ENCODE measurements around the gene MRC1. TPM values are rescaled to one million over a fixed set of nuclear protein-coding genes. Genes with fewer than 3 reads are reported as not detected.
"Not testable (repeated sequence)": the region's sequence is repeated elsewhere in the genome, so short reads cannot be mapped to it uniquely, and the experiment has no call there.

Gene MRC1
- total RNA-seq, 1 donor from 2014 or later = 0.07 TPM

DNA sequence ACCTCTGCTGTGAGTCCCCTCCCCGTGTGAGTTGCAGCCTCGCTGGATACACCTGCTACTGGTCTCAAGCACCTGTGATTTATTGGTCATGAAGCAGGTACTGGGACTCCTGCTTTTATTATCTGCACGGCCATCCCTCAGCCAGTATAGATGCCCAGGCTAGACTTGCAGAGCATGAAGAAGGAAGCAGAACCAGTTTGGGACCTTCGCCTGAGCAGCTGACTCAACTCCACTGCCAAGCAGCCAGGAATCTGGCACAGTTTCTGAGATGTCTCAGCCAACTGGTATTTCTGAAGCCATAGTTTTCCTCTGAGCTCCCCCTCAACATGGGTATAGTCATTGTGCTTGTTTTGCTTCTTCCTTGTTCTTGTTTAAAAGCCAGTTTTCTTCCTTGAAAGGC is 114.6 kb downstream of the MRC1 start:
- Mint-ChIP-seq H3K4me1 (ENCODE audit: low read depth, unreplicated experiment) (peaks cover 4% of the 10 kb centered on the region), H3K36me3 (ENCODE audit: low read depth, unreplicated experiment) (no peaks in the 10 kb centered on the region), H3K4me3 (ENCODE audit: unreplicated experiment) (no peak overlapping the region), H3K9me3 (ENCODE audit: unreplicated experiment) (peaks cover 10% of the 10 kb centered on the region), H3K27ac (ENCODE audit: unreplicated experiment) (peak overlapping the region; percentile 89), H3K27me3 (ENCODE audit: low read depth, unreplicated experiment) (no peaks in the 10 kb centered on the region)
- Histone ChIP-seq H2AFZ (ENCODE audit: low read depth, low read length) (peak overlapping the region; percentile 76), H3K36me3 (ENCODE audit: insufficient read depth, low read length) (no peaks in the 10 kb centered on the region), H3K27ac (ENCODE audit: low read depth, low read length) (peak overlapping the region; percentile 84), H3K27me3 (ENCODE audit: insufficient read depth, low read length) (no peaks in the 10 kb centered on the region), H3K4me1 (ENCODE audit: insufficient read depth, low read length) (peaks cover 13% of the 10 kb centered on the region), H3K4me2 (ENCODE audit: low read length) (peak overlapping the region; percentile 67), H3K4me3 (ENCODE audit: insufficient read depth, low read depth, low read length) (no peak overlapping the region), H3K9me3 (ENCODE audit: insufficient read depth, low read depth, low read length) (no peaks in the 10 kb centered on the region), H3K79me2 (ENCODE audit: insufficient read depth, low read length) (no peaks in the 10 kb centered on the region), H3K9ac (ENCODE audit: low read length) (peak overlapping the region; percentile 53), H4K20me1 (ENCODE audit: insufficient read depth, low read length) (no peaks in the 10 kb centered on the region)
- DNase-seq (ENCODE audit: low read depth) (peak; percentile 94), FAIRE-seq (peak; percentile 84)
- TF ChIP-seq, protein P1, sequence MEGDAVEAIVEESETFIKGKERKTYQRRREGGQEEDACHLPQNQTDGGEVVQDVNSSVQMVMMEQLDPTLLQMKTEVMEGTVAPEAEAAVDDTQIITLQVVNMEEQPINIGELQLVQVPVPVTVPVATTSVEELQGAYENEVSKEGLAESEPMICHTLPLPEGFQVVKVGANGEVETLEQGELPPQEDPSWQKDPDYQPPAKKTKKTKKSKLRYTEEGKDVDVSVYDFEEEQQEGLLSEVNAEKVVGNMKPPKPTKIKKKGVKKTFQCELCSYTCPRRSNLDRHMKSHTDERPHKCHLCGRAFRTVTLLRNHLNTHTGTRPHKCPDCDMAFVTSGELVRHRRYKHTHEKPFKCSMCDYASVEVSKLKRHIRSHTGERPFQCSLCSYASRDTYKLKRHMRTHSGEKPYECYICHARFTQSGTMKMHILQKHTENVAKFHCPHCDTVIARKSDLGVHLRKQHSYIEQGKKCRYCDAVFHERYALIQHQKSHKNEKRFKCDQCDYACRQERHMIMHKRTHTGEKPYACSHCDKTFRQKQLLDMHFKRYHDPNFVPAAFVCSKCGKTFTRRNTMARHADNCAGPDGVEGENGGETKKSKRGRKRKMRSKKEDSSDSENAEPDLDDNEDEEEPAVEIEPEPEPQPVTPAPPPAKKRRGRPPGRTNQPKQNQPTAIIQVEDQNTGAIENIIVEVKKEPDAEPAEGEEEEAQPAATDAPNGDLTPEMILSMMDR (IDR thresholded peaks at IDR 0.05; ENCODE audit: insufficient read depth, low read depth, low read length) = no peak
- no peak for TF ChIP-seq EZH2 (IDR thresholded peaks at IDR 0.05; ENCODE audit: insufficient read depth, low read length)

DNA sequence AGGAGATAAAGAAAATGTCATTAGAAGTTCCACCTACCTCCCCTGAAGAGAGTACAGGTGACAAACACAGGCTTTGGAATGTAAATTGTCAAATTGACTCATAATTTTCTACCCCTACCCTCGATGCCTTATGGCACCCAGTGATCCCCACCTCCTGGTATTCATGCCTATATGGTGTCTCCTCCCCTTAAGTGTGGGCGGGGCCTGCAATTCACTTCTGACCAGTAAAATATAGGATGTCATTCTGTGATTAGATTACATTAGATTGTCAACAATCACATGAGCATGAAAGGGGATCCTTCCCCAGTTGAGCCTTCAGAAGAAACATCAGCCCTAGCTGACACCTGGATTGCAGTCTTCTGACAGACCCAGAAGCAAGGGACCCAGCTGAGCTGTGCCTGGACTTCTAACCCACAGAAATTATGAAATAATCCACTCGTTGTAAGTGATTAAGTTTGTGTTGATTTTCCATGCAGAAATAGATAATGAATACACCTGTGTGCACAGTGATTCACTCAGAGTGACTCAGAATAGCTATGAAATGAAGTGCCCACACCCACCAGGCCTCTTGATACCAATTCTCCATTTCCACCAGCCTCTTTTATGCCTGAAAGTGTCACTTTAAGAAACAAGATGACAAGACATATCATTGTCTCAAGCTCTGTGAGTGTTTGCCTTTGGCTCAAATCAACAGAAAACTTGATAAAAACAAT is 134.0 kb downstream of the MRC1 start:
- H3K79me2 ChIP-seq (ENCODE audit: insufficient read depth, low read length) = no peaks in the 10 kb centered on the region
- no peaks in the 10 kb centered on the region for H3K27me3 Mint-ChIP-seq (ENCODE audit: low read depth, unreplicated experiment)
- H3K27ac ChIP-seq (ENCODE audit: low read depth, low read length) = no peak overlapping the region
- peaks cover 5% of the 10 kb centered on the region for H3K4me1 Mint-ChIP-seq (ENCODE audit: low read depth, unreplicated experiment)
- H3K36me3 Mint-ChIP-seq (ENCODE audit: low read depth, unreplicated experiment) = no peaks in the 10 kb centered on the region
- H3K9me3 ChIP-seq (ENCODE audit: insufficient read depth, low read depth, low read length) = no peaks in the 10 kb centered on the region
- no peaks in the 10 kb centered on the region for H3K27me3 ChIP-seq (ENCODE audit: insufficient read depth, low read length)
- H3K27ac Mint-ChIP-seq (ENCODE audit: unreplicated experiment) = no peak overlapping the region
- no peak overlapping the region for H3K4me2 ChIP-seq (ENCODE audit: low read length)
- H3K36me3 ChIP-seq (ENCODE audit: insufficient read depth, low read length) = no peaks in the 10 kb centered on the region
- TF ChIP-seq, protein P1 (IDR thresholded peaks at IDR 0.05; ENCODE audit: insufficient read depth, low read depth, low read length) = no peak
- TF ChIP-seq EZH2 (IDR thresholded peaks at IDR 0.05; ENCODE audit: insufficient read depth, low read length) = no peak
- no peak overlapping the region for H3K4me3 ChIP-seq (ENCODE audit: insufficient read depth, low read depth, low read length)
- H3K4me3 Mint-ChIP-seq (ENCODE audit: unreplicated experiment) = no peak overlapping the region
- H3K9ac ChIP-seq (ENCODE audit: low read length) = no peak overlapping the region
- H3K4me1 ChIP-seq (ENCODE audit: insufficient read depth, low read length) = no peaks in the 10 kb centered on the region
- no peak for DNase-seq (ENCODE audit: low read depth)
- H3K9me3 Mint-ChIP-seq (ENCODE audit: unreplicated experiment) = peaks cover 3% of the 10 kb centered on the region
- no peaks in the 10 kb centered on the region for H4K20me1 ChIP-seq (ENCODE audit: insufficient read depth, low read length)
- H2AFZ ChIP-seq (ENCODE audit: low read depth, low read length) = no peak overlapping the region
- FAIRE-seq = no peak

DNA sequence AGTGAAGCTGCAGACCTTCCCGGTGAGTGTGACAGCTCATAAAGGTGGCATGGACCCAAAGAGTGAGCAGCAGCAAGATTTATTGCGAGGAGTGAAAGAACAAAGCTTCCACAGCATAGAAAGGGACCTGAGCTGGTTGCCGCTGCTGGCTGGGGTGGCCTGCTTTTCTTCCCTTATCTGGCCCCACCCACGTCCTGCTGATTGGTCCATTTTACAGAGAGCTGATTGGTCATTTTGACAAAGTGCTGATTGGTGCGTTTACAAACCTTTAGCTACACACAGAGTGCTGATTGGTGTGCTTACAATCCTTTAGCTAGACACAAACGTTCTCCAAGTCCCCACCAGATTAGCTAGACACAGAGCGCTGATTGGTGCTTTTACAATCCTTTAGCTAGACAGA is 141.1 kb downstream of the MRC1 start:
- not testable (repeated sequence) for H3K4me3 Mint-ChIP-seq (ENCODE audit: unreplicated experiment); H2AFZ ChIP-seq (ENCODE audit: low read depth, low read length); H3K79me2 ChIP-seq (ENCODE audit: insufficient read depth, low read length); H3K36me3 ChIP-seq (ENCODE audit: insufficient read depth, low read length); DNase-seq (ENCODE audit: low read depth); H4K20me1 ChIP-seq (ENCODE audit: insufficient read depth, low read length); H3K4me3 ChIP-seq (ENCODE audit: insufficient read depth, low read depth, low read length); H3K27me3 ChIP-seq (ENCODE audit: insufficient read depth, low read length); FAIRE-seq; H3K27ac Mint-ChIP-seq (ENCODE audit: unreplicated experiment); H3K27ac ChIP-seq (ENCODE audit: low read depth, low read length); H3K9me3 ChIP-seq (ENCODE audit: insufficient read depth, low read depth, low read length); H3K4me2 ChIP-seq (ENCODE audit: low read length); H3K9me3 Mint-ChIP-seq (ENCODE audit: unreplicated experiment); H3K27me3 Mint-ChIP-seq (ENCODE audit: low read depth, unreplicated experiment); H3K9ac ChIP-seq (ENCODE audit: low read length); H3K4me1 ChIP-seq (ENCODE audit: insufficient read depth, low read length); H3K36me3 Mint-ChIP-seq (ENCODE audit: low read depth, unreplicated experiment)
- peaks cover 16% of the 10 kb centered on the region for H3K4me1 Mint-ChIP-seq (ENCODE audit: low read depth, unreplicated experiment)
